NCI-H2171 (cell line): ENCODE results near the gene MRAP.

Experiments used
- DNase-seq: peaks from one replicate; lab custom pipeline; 2025; lab: John Stamatoyannopoulos, UW

MRAP gene

DNA sequence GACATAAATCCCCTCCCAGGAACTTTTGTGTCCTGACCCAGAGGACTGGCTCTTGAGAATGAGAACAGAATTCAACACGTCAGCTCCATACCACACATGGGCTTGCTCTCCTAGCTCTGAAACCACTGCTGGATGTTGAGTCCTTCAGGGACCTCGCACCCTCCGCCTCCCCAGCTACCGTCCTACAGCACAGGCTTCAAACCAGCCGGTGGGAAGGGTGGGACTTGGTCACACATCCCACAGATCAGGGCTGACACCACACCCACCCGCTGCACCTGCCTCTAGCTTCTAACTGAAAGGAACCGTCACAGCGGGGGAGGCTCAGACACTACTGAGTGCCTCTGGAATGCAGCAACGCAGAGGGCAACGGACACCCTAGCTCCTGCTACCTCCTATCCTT is 24.0 kb downstream of the MRAP start:
- DNase-seq, result no peak

DNA sequence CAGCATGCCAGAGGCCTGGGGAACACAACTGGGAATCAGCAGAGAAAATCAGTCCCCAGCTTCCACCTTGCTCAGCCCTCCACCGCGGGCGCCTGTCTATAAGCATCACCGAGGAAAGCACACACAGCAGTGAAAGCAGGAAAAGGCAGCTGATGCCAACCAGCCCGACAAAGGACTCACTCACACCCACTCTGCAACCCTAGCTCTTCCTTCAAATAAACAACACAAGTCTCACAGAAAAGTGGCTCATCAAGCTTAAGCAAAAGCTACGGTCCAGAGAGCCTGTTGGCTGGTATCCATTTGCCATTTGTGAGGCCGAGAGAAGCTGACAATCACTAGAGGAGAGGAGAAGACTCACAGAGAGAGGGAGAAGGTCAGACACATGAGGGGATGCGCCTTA is 27.1 kb downstream of the MRAP start:
- DNase-seq, result no peak

DNA sequence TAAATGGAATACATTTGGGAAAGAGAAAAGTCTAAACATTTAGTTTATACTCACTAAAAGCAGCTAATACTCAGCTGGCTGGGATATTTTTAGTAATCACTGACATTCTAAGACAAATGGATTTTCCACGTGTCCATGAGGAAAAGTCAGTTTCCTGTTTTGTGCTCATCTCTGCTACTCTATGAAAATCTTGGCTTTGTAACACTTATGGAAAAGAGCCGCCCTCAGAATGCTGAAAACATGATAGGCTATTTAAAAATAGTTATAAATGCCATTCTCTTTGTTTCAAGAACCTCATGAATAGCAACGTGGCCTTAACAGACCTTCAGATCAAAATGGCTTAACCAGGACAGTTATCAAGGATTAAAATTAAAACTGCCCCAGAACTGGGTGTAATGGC is 29.9 kb downstream of the MRAP start:
- DNase-seq, result no peak

DNA sequence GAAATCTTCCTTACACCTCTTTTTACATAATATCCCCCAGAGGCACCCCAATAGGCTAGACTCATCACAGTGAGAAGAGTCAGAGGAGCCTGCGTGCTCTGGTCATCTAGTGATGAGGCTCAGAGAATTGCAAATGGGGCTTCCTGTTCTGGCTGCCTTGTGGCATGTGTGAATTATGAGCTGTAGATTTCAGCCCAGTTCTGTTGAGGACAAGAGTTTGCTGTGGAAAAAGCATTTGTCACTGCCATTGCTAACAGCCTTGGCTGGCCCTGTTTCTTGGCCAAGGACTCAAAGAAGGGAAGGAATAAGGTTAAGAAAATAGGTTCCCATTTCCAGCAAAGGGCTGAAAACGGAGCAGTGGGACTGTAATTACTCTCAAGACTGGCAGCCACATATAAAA is 30.7 kb downstream of the MRAP start:
- DNase-seq, result no peak

DNA sequence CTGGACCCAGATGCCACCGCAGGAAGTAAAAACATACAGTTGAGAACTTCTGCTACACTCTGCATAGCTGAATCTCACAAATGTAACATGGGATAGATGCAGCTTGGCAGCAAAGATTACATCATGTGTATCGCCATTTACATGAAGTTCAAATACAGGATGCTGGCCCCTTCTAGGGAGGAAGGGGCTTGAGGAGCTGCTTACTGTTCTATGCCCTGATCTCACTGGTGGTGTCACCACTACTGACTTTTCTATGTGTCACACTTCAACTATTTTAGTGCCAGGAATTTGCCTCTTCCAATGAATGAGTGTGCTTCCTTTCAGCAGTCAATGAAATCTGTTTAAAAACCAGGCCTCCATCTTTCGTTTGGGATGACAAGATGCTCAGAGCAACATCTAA is 31.1 kb downstream of the MRAP start:
- DNase-seq, result no peak

DNA sequence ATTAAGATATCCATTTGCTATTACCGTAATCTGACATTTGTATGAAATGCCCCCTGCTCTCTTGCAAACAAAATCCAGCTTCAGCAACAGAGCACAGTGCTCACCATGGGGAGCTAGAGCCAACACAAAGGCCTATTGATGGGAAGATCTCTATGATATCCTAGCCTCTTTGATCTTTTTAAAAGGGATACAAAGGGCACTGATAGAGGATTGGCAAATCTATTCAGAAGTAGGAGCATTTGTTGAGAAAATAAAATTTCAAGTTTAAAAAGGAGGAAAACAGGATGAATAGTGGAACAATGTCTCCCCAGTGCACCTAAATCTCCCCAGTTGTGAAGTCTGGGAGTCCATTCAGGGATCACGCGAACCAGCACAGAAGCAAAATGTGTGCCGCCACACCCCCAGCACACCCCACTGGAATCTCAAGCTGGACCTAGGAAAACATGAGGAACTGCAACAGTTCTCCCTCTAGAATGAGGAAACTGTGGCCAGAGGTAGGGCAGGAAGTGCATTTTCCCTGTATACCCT is 32.2 kb downstream of the MRAP start:
- no peak for DNase-seq

DNA sequence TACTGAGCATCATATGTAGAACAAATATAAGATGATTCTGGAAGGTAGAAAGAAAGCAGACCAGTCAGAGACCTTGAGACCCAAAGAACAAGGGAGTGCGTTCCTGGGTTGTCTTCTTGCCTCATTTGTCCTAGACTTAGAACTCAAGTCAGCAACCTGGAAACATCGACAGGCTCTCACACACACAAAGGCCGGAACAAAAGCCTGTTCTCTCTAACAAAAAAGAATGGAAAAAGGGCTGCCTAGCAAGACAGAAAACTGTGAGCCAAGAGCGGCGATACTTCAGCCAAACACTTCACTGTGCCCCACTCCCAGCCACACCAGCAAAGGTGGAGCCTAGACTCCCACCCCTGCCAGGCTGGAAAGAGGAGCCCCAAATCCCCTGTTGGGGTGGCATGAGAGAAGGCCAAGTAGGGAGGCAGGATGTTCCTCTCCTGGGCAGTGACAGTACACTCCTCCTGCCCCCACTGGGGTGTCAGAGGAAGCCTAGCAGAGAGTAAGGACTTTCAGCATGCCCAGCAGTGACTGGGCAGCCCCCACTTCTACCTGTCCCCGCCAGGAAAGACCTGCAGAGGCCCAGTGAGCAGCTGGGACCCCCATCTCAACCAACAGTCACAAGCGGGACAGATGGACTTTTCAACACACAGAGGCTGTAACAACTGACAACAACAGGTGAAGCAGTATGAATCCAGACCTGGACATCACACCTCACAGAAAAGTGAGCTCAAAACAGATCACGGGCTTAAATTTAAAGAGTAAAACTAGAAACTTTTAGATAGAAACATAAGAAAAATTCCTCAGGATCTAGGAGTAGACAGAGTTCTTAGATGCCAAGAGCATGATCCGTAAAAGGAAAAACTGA is 33.0 kb downstream of the MRAP start:
- no peak for DNase-seq

DNA sequence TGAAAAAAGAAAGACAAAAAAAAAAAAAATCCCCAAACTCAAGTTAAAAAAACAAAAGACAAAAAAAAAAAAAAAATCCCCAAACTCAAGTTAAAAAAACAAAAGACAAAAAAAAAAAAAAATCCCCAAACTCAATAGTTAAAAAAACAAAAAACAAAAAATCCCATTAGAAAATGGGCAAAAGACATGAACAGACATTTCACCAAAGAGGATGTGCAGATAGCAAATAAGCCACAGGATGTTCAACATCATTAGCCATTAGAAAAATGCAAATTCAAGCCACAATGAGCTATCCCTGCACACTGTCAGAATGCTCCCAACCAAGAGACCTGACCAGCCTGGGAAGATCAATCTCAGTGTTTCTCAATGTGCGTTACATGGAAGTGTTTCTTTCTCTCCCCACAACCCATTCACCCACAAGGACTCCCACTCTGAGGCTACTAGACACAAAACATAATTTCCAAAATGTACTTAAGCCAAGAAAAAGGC is 33.9 kb downstream of the MRAP start:
- no peak for DNase-seq

DNA sequence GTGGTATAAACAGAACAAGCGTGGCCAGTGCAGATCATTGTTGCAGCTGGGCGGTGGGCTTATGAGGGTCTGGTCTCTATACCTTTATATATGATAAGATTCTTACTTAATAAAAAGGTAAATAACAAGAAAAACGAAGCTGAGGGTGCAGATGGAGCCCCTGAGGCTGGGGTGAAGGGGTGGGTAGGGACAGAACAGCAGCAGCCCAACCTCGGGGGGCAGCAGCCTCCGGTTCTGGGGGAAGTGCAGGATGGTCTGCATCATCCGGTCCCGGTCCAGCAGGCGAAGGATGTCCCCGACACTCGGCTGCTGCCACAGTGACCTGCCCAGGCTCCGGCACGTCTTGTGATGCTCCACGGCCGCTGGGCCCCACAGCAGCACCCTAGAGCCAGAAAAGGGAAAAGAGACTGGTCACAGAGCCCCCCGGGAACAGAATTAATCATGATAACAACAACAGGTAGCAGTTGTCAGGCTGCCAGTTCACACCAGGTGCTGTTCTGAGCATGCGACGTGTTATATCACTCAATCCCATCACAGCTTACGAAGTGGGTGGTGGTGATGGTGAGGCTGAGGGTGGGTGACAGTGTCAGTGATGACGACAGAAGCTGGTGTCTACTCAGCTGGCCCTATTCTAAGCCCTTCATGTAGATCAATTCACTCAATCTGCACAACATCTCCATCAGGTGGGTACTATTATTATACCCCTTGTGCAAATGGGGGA is 35.5 kb downstream of the MRAP start:
- peak; percentile 5 for DNase-seq

DNA sequence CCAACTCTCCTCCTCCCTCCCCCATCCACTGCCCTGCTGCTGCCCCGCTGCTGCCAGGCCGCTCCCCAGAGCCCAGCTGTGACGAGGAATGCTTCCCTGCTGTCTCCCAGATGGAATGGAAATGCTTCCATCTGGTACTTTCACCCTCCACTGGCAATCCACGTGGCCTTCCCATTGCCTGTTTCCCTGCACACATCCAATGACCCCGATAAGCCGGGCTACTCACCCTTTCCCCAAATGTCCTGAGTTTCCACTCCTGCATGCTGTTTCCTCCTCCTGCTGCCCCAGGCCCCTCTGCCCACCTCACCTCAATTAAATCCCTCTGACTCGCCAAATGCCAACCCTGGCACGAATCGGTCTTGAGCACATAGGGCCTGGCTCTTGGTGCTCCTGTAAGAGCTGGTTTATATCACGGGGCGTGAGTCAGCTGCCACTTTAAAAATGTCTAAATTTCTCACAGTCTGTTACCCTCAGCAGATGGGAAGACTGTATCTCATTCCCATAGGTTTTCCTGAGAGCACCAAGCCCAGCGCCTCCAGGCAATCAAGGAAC is 36.4 kb downstream of the MRAP start:
- peak; percentile 91 for DNase-seq

DNA sequence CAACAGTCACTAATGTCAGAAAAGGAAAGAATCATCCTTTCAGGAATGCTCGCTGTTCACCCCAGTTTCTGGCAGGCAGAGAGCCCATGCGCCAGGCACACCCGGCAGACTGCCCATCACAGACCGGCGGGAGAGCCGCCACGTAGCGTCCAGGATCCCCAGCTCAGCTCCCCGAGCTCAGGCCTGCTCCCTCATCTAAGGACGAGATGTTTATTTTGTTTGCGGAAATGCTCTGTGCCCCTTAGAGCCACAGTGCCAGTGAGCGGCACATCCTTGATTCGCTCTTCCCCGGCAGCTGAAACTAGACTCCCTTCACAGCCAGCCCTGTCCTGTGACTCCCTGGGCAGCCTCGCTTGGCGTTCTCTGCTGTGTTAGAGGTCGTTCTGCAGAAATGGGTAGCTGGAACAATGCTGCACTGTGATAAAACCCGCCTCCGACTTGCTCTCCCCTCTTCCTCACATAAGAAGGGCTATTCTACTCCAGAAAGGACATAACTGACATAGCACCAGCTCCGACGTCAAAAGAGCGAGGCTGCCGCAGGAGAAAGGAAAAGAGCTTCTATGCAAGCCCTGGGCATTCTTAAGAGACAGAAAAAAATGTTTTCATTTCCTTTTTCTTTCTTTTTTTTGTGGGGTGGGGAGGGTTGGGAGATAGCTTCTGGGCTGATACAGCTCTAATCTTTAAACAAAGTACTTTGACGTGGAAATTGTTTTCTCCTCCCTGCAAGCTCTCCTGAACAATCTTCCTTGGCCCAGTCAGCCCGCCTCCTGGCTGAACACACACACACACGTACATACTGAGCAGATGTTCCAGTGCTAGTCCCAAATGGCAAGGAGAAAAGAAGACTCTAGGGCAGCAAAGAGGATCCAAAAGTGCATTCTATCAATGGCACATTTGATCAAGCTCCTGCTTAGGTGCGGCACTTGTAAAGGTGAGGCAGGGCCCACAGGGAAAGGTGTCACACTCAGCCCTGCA is 37.2 kb downstream of the MRAP start:
- DNase-seq, result peak; percentile 18

DNA sequence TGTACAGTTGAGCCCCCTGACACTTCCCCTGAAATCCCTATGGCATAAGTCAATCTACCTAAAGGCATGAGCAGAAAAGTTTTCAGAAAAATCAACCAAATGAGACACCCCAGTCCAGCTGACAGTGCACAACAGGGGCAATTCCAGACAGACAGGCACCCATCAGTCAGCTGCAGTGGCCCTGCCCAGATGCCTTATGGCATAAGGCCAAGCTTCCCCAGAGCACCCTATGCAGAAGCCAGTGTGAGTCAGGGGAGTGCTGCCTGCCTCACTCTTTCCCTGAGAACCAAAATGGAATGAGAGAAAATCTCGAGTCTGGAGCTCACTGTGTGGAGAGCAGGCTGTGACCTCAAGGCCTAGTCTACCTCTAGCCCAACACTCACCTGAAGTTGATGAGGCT is 38.1 kb downstream of the MRAP start:
- DNase-seq, result peak; percentile 65

DNA sequence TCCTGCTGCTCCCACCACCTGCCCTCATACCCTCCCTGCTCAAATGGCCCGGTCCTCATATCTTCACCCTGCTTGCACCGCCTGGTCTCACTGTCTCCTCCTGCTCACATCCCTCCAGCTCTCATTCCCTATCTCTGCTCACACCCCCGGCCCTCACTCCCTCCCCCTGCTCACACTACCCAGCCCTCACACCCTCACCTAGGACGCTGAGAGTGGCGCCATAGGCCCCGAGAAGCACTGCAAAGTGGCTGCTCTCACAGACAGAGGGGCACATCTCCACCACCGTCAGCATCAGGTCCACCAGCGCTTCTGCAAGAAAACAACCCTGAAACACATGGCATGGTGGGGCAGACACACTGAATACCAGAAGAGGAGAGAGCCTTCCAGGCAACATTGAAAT is 38.6 kb downstream of the MRAP start:
- DNase-seq, result no peak

DNA sequence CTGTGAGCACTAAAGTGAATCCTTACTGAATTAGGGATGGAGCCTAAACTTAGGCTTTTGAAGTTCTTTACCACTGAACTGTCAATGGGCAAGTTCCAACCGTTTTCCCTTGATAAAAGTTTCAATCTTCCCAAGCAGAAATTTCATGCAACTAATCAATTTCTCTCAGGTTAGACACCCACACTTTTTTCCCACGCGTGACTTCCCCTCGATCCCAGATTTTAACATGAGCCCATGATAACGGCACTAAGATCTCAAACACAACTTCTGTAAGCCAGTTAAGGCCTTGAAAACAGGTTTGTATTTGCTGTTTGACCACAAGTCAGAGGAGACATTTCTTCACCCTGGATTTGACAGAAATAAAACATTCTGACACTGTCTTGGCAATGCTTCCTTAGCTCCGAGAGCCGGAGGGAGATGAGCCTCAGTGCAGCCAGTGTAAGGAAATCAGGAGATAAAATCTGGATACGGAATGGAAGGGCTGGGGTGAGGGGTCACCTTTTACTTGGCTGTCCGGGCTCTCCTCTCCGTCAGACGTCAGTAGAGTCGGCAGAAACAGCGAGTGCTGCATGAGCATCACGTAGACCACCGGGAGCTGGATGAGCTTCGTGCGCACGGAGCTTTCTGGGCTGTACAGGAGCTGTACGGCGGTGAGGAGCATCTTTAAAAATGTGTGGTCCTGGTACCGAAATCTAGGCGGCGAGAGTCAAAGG is 39.7 kb downstream of the MRAP start:
- no peak for DNase-seq

DNA sequence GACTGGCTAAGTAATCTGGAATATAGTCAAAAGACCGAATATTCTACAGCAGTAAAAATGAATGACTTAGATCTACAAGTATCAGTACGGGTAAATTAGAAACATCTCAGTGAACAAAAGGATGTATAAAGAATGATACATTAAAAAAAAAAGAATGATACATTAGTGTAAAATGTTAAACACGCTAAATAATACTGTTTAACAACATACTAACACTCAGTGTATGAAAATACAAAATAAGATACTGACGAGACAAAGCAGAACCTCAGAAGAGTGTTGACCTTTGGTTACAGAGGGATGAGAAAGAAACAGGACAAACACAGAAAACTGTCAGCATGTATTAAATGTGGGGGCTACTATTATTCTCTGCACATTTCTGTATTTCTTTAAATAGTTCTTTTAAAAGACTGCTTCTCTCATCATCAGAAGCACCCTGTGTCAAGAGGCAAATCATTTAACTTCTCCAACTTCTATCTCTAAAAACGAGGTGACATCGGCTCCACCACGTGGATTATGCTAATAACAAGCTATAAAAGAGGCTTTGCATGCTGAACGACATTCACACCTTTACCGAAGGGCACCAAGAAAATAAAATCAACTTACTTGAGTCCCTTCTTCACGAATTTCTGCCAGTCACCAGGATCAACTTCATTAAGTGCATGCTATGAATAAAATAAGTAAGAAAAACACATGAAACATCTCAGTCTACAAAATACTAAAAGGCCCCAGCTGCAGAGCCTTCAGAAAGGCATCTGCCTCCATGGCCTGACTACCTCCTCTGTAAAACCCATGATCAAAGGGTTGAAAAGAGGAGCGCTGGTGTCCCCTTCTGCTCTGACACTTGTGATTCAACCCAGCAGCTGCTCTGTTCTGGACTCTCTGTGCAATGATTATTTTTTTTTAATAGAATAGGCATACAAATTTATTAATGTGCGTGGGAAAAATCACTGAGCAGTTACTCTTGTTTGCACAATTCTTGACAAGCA is 42.5 kb downstream of the MRAP start:
- DNase-seq, result no peak

DNA sequence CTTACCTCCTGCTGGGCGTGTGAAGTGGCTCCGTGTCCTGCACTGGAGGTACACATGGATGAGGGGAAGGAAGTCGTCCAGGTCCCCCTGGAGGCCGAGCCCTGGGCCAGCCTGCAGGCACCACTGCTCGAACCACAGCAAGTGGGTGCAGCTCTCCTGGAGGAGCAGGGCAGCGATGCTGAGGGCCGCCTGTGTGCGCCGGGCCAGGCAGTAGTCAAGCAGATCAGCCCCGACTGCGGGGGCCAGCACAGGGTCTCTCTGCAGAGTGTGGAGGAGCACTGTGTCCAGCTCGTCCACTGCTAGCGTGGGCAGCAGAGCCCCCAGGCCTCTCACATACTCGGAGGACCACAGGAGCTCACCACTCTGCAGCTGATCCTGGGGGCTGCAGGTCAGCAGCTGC is 48.3 kb downstream of the MRAP start:
- no peak for DNase-seq

DNA sequence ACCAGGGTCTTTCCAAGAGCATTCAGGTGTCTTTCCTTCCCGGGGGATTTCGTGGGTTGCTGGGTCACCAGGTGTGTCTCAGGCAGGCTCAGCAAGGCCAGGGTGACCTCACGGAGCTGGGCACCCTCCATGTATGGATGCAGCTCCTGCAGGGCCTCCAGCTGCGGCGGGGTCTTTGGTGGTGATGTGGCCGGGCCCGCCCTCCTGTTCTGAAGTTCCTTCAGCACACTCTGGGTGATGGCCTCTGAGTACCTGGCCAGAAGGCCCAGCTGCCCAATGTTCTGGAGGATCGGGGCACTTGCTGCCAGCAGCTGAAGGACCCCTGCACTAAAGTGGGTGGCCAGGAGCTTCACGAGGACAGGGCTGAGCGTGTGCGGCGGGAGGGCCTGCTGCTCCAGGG is 48.7 kb downstream of the MRAP start:
- DNase-seq, result no peak

DNA sequence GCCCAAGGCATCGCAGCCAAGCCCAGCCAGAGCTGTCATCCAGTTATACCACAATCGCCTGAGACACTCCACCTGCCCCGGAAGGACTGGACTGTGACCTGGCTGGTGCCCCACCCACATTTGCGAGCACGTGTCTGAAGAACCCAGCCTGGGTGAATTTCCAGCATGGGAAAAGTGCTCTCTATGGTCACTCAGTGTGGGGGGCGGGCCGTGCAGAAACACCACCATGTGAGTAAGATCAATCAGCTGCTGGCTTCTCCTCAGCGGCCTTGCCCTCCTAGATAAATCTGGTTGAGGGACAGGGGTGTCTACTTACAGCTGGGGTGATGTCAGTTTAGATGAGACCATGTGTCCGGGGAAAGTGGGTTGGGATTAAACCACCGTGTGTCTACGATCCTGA is 49.3 kb downstream of the MRAP start:
- DNase-seq, result no peak

DNA sequence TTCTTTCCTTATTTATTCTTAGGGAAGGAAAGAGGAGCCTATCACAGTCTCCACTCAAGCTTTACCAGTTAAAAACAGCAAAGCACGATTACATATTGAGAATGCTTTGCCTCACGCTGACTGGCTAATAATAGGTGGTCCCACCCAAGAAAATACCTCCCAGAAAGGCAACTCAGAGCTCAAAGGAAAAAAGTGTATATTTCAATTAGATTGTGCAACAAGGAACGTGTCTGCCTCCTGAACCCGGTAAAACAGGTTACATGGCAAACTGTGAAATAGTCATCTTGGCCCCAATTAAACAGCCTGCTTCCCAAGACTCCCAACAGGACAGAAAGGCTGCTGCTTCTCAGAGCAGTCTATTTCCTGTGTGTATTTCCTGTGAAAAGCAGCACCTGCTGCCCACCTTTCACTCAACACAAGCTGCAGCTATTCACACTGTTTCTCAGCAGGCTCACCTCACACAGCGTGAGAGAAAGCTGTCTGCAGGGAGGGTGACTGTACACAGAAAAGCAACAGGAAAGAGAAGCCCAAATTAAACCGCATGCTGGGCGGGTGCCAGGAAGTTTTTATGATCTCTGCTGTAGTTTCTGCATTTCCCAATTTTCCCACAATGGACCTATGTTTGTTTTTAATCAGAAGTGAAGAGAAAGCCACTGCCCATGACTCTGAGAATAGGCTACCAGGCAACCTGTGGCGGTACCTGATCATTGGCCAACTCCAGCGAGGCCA is 50.1 kb downstream of the MRAP start:
- no peak for DNase-seq
